Measurements from ENCODE around the gene RAE1.

The RAE1 gene

GRCh38 chr20:57395111-57395966 is 44.3 kb downstream of the RAE1 start:
- peaks cover 48% of the 10 kb centered on the region for H3K36me3 ChIP-seq (ENCODE audit: control insufficient read depth, insufficient read depth, low read length)

GRCh38 chr20:57396212-57396983 is 45.3 kb downstream of the RAE1 start:
- Histone ChIP-seq H3K4me3 (replicated peaks; ENCODE audit: low read depth, low read length) (no peak overlapping the region), H3K36me3 (ENCODE audit: control insufficient read depth, insufficient read depth, low read length) (peaks cover 57% of the 10 kb centered on the region), H3K27me3 (replicated peaks; ENCODE audit: control insufficient read depth, insufficient read depth, low read length) (no peaks in the 10 kb centered on the region)
- DNase-seq (ENCODE audit: extremely low read depth, insufficient read length) = no peak
- no peak for TF ChIP-seq CTCF (IDR thresholded peaks at IDR 0.05; ENCODE audit: insufficient read depth, low read length, poor library complexity, severe bottlenecking)

More at GRCh38 chr20:57395111-57395966, 44.3 kb downstream of the RAE1 start:
- Histone ChIP-seq H3K27me3 (replicated peaks; ENCODE audit: control insufficient read depth, insufficient read depth, low read length) (no peaks in the 10 kb centered on the region), H3K4me3 (replicated peaks; ENCODE audit: low read depth, low read length) (no peak overlapping the region)
- DNase-seq (ENCODE audit: extremely low read depth, insufficient read length) = no peak
- no peak for TF ChIP-seq CTCF (IDR thresholded peaks at IDR 0.05; ENCODE audit: insufficient read depth, low read length, poor library complexity, severe bottlenecking)

GRCh38 chr20:57396984-57397692 is 46.1 kb downstream of the RAE1 start:
- no peaks in the 10 kb centered on the region for H3K27me3 ChIP-seq (replicated peaks; ENCODE audit: control insufficient read depth, insufficient read depth, low read length)
- DNase-seq (ENCODE audit: extremely low read depth, insufficient read length) = no peak
- peaks cover 62% of the 10 kb centered on the region for H3K36me3 ChIP-seq (ENCODE audit: control insufficient read depth, insufficient read depth, low read length)
- no peak for TF ChIP-seq CTCF (IDR thresholded peaks at IDR 0.05; ENCODE audit: insufficient read depth, low read length, poor library complexity, severe bottlenecking)
- H3K4me3 ChIP-seq (replicated peaks; ENCODE audit: low read depth, low read length) = peak overlapping the region; percentile 32

- peak overlapping the region; percentile 32 for H3K4me3 ChIP-seq (replicated peaks; ENCODE audit: low read depth, low read length)
- no peaks in the 10 kb centered on the region for H3K27me3 ChIP-seq (replicated peaks; ENCODE audit: control insufficient read depth, insufficient read depth, low read length)
- TF ChIP-seq CTCF (IDR thresholded peaks at IDR 0.05; ENCODE audit: insufficient read depth, low read length, poor library complexity, severe bottlenecking) = no peak
- DNase-seq (ENCODE audit: extremely low read depth, insufficient read length) = peak; percentile 44
- peaks cover 68% of the 10 kb centered on the region for H3K36me3 ChIP-seq (ENCODE audit: control insufficient read depth, insufficient read depth, low read length)
Observed at GRCh38 chr20:57397693-57398108, 46.6 kb downstream of the RAE1 start.

GRCh38 chr20:57398231-57398821 is 47.3 kb downstream of the RAE1 start:
- TF ChIP-seq CTCF (IDR thresholded peaks at IDR 0.05; ENCODE audit: insufficient read depth, low read length, poor library complexity, severe bottlenecking) = peak; percentile 12
- Histone ChIP-seq H3K36me3 (ENCODE audit: control insufficient read depth, insufficient read depth, low read length) (peaks cover 70% of the 10 kb centered on the region), H3K4me3 (replicated peaks; ENCODE audit: low read depth, low read length) (peak overlapping the region; percentile 49), H3K27me3 (replicated peaks; ENCODE audit: control insufficient read depth, insufficient read depth, low read length) (no peaks in the 10 kb centered on the region)
- DNase-seq (ENCODE audit: extremely low read depth, insufficient read length) = peak; percentile 96
